GM19324 (cell line): Measurements from ENCODE around the gene CADPS2.

ENCODE experiments used
- ATAC-seq: cut with Tn5 transposase; IDR thresholded peaks from one replicate; pipeline ENCODE4 v1.9.1; 2021; ENCODE audit warnings: mild to moderate bottlenecking, moderate library complexity; ENCODE audit not compliant: unreplicated experiment, low FRiP score

CADPS2 gene

GRCh38 chr7:122329145-122329802 lies 557.0 kb downstream of the CADPS2 start:
- ATAC-seq, result no peak

GRCh38 chr7:122327969-122328368 lies 558.3 kb downstream of the CADPS2 start:
- ATAC-seq, result no peak

- no peak for ATAC-seq
These were observed 569.5 kb downstream of the CADPS2 start for GRCh38 chr7:122316467-122317388.

- no peak for ATAC-seq
These were observed 570.5 kb downstream of the CADPS2 start for GRCh38 chr7:122315507-122316466.

GRCh38 chr7:122314284-122314683 lies 572.0 kb downstream of the CADPS2 start:
- ATAC-seq, result no peak

- no peak for ATAC-seq
These were observed 573.5 kb downstream of the CADPS2 start for GRCh38 chr7:122312789-122313188.

- ATAC-seq, result no peak
These were observed 574.4 kb downstream of the CADPS2 start for GRCh38 chr7:122311734-122312450.

GRCh38 chr7:122311050-122311700 lies 575.1 kb downstream of the CADPS2 start:
- ATAC-seq, result no peak

- no peak for ATAC-seq
These were observed 575.9 kb downstream of the CADPS2 start for GRCh38 chr7:122310119-122311021.

- ATAC-seq, result no peak
These were observed 576.8 kb downstream of the CADPS2 start for GRCh38 chr7:122309421-122309820.

- no peak for ATAC-seq
These were observed 579.0 kb downstream of the CADPS2 start for GRCh38 chr7:122307228-122307621.

- no peak for ATAC-seq
These were observed 579.7 kb downstream of the CADPS2 start for GRCh38 chr7:122306320-122307227.

GRCh38 chr7:122305475-122306319 lies 580.6 kb downstream of the CADPS2 start:
- no peak for ATAC-seq

GRCh38 chr7:122304996-122305421 lies 581.3 kb downstream of the CADPS2 start:
- ATAC-seq, result no peak

GRCh38 chr7:122304319-122304975 lies 581.8 kb downstream of the CADPS2 start, which contains the start of gene FEZF1:
Gene FEZF1, minus strand, starts transcription at chr7:122304750. Its CDS starts 313 bp downstream, at chr7:122304437.
- ATAC-seq, result no peak
